ENCODE measurements around the gene EVA1B.

Gene EVA1B

DNA sequence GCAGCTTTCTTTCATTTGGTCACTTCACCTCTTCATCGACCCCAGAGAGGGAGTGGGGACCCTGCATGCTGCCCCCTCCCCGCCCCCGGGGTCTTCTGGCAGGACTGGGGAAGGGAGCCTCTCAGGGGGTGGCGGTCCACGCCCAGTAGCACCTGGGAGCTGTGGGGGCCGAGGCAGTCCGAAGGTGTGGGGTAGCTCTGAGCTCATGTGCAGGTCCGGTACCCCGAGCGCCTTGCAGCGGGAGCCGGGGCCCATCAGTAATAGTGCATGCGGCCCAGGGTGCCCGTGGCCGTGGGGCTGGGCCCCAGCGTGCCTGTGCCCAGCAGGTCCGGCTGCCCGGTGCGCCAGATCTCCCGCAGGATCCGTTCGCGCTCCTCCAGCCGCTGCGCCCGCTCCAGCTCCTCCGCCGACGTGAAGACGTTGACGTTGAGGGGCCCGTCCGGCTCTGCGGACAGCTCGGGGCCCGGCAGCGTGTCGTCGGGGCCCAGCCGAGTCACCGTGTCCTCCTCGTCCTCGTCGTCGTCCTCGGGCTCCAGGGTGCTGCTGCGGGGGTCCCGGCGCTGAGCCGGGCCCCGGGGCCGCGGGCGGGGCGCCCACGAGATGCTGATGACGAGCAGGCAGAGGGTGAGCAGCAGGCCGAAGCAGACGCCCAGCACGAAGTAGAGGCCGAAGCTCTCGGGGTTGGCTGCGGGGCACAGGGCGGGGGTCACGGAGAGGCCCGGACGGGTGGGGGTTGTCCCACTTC is 1.2 kb downstream of the EVA1B start:
- TF ChIP-seq, protein P1, sequence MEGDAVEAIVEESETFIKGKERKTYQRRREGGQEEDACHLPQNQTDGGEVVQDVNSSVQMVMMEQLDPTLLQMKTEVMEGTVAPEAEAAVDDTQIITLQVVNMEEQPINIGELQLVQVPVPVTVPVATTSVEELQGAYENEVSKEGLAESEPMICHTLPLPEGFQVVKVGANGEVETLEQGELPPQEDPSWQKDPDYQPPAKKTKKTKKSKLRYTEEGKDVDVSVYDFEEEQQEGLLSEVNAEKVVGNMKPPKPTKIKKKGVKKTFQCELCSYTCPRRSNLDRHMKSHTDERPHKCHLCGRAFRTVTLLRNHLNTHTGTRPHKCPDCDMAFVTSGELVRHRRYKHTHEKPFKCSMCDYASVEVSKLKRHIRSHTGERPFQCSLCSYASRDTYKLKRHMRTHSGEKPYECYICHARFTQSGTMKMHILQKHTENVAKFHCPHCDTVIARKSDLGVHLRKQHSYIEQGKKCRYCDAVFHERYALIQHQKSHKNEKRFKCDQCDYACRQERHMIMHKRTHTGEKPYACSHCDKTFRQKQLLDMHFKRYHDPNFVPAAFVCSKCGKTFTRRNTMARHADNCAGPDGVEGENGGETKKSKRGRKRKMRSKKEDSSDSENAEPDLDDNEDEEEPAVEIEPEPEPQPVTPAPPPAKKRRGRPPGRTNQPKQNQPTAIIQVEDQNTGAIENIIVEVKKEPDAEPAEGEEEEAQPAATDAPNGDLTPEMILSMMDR (IDR thresholded peaks at IDR 0.05), result no peak
- Histone ChIP-seq H3K9me3 (no peaks in the 10 kb centered on the region), H3K27me3 (peaks cover 67% of the 10 kb centered on the region), H3K36me3 (no peaks in the 10 kb centered on the region), H3K4me3 (ENCODE audit: low read depth in 1 of 2, low read length in 1 of 2) (peak overlapping the region in 1 of 2 experiments; percentile 82), H3K4me1 (ENCODE audit: control insufficient read depth in 1 of 2, insufficient read depth in 1 of 2, low read depth in 1 of 2, low read length in 1 of 2) (peaks cover 38 to 41% of the 10 kb centered on the region in 2 experiments), H3K27ac (peak overlapping the region; percentile 77)

DNA sequence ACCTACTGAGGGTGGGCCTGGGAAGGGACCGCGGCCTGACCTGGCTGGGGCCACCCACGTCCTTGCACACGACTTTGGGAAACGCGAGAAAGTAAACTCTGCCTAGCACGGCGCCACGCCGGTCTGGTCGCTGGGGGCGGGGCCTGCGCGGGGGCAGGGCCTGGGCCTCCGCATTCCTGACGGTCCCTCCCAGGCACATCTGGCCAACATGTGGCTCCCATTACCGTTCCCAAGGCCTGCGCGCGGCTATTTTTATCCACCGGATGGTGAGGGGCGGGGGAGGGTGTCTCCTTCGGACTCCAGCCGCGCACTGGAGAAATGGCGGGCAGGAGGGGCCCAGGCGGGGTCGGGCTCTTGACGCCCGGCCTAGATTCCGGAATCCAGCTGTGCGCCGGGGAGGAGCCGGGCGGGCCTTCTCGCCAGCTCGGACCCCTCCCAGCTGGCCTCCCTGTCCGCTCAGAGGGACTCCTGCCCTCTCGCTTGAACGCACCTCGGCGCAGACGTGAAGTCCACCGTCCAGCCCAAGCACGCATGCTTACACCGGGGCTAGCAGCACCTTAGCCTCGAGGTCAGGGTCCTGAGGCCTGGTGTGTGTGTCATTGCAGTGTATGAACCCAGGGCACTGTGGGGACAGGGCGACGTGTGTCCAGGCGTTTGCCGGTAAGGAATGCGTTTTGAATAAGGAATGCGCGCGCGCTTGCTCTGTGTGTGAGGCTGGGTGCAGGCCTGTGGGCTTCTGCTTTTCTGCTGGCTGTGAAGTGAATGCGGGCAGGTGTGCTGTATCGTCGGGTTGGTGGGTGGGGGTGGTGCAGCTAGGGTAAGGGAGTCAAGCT is 2.1 kb downstream of the EVA1B start:
- Histone ChIP-seq H3K27ac (peak overlapping the region; percentile 18), H3K27me3 (peaks cover 61% of the 10 kb centered on the region), H3K4me1 (ENCODE audit: control insufficient read depth in 1 of 2, insufficient read depth in 1 of 2, low read depth in 1 of 2, low read length in 1 of 2) (peaks cover 38 to 41% of the 10 kb centered on the region in 2 experiments), H3K9me3 (no peaks in the 10 kb centered on the region), H3K36me3 (no peaks in the 10 kb centered on the region), H3K4me3 (ENCODE audit: low read depth in 1 of 2, low read length in 1 of 2) (peak overlapping the region; percentile 50 to 82)
- TF ChIP-seq, protein P1 (IDR thresholded peaks at IDR 0.05), result no peak

DNA sequence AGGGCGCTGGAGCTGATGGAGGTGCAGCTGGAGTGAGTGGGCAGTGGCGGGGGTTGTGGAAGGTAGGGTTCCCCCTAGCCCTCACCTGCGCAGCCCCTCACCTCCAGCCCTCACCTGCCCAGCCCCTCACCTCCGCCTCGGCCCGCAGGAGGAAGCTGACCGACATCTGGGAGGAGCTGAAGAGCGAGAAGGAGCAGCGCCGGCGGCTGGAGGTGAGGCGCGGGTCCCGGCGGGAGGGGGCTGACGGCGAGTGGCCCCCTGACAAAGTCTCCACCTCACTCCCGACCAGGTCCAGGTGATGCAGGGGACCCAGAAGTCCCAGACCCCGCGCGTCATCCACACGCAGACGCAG is 2.7 kb downstream of the EVA1B start:
- H3K27ac ChIP-seq, result peak overlapping the region; percentile 15
- peak overlapping the region; percentile 50 to 82 for H3K4me3 ChIP-seq (ENCODE audit: low read depth in 1 of 2, low read length in 1 of 2)
- H3K36me3 ChIP-seq, result no peaks in the 10 kb centered on the region
- peaks cover 58% of the 10 kb centered on the region for H3K27me3 ChIP-seq
- H3K4me1 ChIP-seq (ENCODE audit: control insufficient read depth in 1 of 2, insufficient read depth in 1 of 2, low read depth in 1 of 2, low read length in 1 of 2), result peaks cover 38 to 41% of the 10 kb centered on the region in 2 experiments
- TF ChIP-seq, protein P1 (IDR thresholded peaks at IDR 0.05), result no peak
- no peaks in the 10 kb centered on the region for H3K9me3 ChIP-seq

DNA sequence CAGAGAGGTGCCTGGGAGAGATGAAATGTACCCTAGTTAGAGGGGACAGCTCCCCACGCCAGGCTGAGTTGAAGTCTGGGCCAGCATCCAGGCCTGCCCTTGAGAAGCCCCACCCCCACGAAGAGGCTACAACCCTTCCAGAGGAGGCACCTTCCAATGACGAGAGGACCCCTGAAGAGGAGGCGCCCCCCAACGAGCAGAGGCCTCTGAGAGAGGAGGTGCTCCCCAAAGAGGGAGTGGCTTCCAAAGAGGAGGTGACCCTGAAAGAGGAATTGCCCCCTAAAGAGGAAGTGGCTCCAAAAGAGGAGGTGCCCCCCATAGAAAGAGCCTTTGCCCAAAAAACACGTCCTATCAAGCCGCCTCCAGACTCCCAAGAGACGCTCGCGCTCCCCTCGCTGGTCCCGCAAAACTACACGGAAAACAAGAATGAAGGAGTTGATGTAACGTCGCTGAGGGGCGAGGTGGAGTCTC is 3.1 kb downstream of the EVA1B start:
- Histone ChIP-seq H3K4me1 (ENCODE audit: control insufficient read depth in 1 of 2, insufficient read depth in 1 of 2, low read depth in 1 of 2, low read length in 1 of 2) (peaks cover 38 to 41% of the 10 kb centered on the region in 2 experiments), H3K9me3 (no peaks in the 10 kb centered on the region), H3K27ac (peak overlapping the region; percentile 15), H3K4me3 (ENCODE audit: low read depth in 1 of 2, low read length in 1 of 2) (peak overlapping the region; percentile 50 to 82), H3K27me3 (peaks cover 54% of the 10 kb centered on the region), H3K36me3 (no peaks in the 10 kb centered on the region)
- TF ChIP-seq, protein P1 (IDR thresholded peaks at IDR 0.05), result no peak

DNA sequence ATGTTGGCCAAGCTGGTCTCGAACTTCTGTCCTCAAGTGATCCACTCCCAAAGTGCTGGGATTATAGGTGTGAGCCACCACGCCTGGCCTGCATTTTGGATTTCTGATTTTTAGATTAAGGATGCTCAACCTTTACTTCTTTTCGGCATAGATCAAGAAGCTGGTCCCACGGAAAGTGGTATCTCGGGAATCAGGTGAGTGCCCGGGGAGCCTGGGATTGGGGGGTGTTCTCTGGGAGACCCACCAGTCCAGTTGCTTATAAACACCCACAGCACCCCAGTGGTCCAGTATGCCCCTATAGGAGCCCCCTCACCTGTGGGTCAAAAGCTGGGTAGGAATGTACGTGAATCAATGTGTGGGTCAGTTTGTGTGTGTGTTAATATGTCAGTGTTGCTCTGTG is 14.0 kb downstream of the EVA1B start:
- no peak overlapping the region for H3K4me3 ChIP-seq (ENCODE audit: low read depth in 1 of 2, low read length in 1 of 2)
- no peaks in the 10 kb centered on the region for H3K9me3 ChIP-seq
- TF ChIP-seq, protein P1 (IDR thresholded peaks at IDR 0.05), result no peak
- H3K36me3 ChIP-seq, result no peaks in the 10 kb centered on the region
- H3K27ac ChIP-seq, result no peak overlapping the region
- peaks cover 34 to 38% of the 10 kb centered on the region in 2 experiments for H3K4me1 ChIP-seq (ENCODE audit: control insufficient read depth in 1 of 2, insufficient read depth in 1 of 2, low read depth in 1 of 2, low read length in 1 of 2)
- no peaks in the 10 kb centered on the region for H3K27me3 ChIP-seq
